HG03565 (cell line): ENCODE data around the gene FAM170B.

Experiments used
- ATAC-seq: cut with Tn5 transposase; IDR thresholded peaks from one replicate; pipeline ENCODE4 v1.9.1; 2021; ENCODE audit warnings: mild to moderate bottlenecking, moderate library complexity; ENCODE audit not compliant: unreplicated experiment

FAM170B gene

DNA sequence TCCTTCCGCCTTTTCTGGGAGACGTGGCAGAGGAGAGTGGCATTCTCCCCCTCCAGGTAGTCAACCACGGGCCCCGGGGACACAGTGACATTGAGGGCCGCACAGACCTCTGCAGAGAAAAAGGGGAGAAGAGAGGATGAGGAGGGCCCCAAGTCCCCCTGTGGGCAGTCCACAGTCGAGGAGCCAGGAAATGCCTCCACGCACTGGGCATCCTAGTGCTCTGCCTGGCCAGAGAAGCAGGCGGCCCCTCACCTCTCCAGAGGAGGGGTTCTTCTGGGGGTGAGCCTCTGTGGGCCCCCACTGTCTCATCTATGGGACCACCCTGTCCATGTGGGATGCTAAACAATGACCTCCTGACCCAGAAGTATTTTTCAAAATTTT is 25.9 kb downstream of the FAM170B start:
- no peak for ATAC-seq

DNA sequence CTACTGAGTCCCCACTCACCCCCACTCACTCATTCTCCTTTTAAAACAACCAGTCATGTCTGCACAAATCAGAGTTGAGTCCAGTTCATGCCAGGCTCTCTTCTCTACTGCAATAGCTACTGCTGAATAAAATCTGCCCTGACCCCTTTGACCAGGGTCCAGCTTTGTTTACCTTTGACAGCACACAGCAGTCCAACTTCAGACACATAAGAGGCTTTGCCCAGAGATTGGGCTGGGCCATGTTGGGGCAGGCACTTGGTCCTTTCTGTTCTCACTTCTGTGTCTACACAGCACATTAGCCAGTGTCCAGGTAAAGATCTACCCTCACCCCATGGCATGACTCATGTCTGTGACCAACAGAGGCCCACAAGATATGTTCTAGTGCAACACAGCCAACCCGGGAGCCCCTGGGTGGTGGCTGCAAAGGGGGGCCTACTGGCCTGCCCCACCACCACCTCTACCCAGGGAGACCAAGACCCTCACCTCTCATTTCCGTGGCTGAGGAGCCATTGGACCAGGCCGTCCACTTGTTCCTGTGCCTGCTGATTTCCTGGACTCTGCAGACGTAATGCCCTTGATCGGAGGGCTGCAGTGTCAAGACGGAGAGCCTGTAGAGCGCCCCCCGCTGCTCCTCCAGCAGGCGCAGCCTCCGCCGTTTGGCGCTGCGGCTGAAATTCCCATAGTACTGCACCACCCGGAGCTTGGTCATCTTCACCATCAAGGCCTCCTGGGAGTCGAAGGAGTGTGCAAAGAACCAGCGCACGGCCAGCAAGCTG is 26.5 kb downstream of the FAM170B start:
- no peak for ATAC-seq

DNA sequence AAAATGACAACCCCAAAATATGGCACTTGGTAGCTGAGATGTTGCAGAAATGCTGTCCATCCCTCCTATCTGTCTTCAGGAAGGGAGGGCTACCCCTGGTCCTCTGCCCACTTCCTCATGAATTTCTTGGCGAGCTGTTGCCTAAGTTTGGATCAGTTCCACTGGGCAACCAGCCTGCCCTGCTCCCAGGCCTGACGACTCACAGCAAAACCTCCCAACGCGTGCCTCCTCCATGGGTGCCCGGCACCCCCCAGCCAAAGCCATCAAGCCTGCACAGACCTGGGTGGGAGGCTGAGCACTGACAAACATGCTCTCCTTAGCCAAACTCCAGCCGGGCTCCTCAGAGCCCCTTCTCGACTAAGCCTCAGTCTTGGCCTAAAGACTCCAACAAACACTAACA is 27.4 kb downstream of the FAM170B start:
- ATAC-seq = no peak

DNA sequence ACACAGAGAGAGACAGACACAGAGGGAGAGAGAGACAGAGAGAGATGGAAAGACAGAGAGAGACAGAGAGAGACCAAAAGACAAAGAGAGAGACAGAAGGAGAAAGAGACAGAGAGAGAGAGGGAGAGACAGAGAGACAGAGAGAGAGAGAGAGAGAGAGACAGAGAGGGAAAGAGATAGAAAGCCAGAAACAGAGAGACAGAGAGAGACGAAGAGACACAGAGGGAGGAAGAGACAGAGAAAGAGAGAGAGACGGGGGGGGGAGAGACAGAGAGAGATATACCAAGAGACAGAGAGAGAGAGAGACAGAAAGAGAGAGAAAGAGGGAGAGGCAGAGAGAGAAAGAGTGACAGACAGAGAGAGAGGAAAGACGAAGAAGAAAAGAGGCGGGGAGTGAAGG is 28.7 kb downstream of the FAM170B start:
- no peak for ATAC-seq

DNA sequence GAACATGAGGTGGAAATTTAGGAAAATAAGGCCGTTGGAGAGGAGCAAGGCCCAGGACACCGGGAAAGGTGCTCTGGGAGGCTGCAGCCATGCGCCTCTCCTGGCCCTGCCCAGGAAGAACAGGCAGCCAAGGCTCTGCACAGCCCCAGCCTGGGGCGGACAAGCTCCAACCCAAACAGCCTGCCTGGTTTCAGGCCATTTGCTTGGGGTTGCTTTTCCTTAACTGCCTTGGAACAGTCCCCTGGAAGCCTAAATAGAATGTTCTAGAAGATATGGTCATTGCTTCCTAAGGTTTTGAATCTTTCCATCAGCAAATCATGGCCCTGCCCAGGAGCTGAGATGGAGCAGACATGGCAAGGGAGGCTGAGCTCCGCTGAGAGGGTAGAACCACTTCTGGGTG is 29.5 kb downstream of the FAM170B start:
- no peak for ATAC-seq

DNA sequence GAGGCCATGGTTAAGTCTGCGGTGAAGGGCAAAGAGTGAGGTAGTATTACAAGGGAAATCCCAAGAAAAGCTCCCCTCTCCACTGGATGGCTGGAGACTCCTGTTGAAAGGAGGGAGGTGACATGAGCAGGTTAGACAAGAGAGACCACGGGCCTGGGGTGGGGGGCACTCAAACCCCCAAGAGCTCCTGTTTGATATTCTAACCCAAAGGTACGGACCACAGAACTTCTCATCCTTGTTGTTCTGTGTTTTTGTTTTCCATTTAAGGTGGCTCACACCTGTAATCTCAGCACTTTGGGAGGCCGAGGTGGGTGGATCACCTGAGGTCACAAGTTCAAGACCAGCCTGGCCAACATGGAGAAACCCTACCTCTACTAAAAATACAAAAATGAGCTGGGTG is 30.1 kb downstream of the FAM170B start:
- no peak for ATAC-seq

DNA sequence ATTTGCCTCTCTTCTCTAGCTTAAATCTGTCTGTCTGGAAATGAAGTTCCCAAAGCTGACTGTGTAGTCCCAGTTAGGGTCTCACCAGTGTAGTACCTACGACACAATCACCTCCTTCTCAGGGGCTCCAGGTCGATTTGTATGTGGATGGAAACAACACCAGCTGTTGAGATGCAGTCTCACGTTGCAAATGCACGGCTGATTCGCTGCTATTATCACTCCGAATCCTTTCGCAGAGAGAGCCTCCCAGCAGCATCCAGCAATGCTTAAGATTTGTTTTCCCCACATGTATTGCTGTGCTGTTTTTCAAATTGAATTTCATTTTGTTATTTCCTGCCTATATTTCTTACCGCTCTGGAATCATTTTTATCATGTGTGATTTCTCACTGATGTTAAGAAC is 34.8 kb downstream of the FAM170B start:
- no peak for ATAC-seq

DNA sequence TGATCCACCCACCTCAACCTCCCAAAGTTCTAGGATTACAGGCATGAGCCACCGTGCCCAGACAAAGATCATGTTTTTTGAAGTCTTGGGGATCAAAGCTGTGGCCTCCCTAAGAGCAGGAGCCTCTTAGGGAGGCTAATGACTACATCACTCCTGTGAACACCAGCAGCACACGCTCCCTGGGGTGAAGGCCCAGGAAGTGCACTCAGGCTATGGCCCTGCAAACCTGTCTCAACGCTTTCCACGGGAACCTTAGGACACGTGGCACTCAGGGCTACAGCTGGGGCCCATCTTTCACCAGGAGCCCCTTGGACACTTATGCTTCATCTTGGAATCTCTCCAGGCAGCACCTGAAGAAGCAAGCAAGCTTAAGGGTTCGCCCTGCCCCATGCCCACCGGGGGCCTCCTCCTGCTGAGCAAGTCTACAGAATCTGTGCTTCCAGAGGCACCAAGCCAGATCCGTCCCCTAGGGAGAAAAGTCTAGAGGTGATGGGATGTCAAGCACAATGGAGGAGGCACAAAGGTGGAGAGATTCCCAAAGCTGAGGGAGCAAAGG is 36.9 kb downstream of the FAM170B start:
- no peak for ATAC-seq

DNA sequence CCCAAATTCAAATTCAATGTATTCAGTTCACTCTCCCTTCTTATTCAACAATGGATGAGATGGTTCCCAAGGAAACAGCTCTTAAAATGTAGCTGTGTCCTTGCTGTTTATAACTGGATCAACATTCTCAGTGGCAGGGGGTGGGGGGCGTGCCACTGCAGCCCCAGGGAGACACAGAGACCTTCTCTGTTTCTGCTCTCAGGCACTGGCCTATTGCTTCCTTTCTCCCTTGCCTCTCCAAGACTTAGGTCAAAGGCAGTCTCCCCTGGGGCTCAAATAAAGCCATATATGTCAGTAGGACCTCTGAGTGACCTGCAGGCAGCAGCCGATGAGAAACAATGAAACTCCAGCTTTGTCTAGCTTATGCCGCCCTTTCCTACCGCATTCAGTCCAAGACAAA is 39.2 kb downstream of the FAM170B start:
- ATAC-seq = no peak

DNA sequence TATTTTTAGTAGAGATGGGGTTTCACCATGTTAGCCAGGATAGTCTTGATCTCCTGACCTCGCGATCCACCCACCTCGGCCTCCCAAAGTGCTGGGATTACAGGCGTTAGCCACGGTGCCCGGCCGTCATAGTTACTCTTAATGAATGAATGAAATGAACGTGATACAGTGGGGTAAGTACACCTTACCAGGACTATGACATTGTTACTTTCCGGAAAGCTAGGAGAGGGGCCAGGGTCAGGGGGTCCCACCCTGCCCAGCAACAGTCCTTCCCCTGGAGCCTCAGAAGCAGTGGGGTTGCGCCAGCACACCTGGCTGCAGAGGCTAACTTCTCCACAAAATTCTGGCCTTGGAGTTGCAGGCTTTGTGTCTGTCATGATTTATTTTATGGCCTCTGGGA is 39.9 kb downstream of the FAM170B start:
- ATAC-seq = no peak

DNA sequence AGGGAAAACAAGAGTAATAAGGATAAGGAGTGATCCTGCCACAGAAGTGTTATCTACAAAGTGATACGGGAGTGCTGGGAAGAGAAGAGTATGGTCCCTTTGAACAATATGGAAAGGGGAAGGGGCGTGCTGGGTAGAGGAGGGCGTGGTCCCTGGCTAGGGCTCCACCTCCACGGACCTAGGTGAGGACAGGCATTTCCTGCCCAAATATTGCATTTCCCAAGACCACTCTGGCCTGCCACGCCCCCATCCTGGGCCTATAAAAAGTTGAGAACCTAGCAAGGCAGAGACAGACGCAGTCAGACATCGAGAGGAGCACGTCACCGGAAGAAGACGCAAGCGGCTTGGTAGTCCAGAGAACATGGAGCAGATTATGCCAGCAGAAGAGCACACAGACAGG is 41.3 kb downstream of the FAM170B start:
- no peak for ATAC-seq

DNA sequence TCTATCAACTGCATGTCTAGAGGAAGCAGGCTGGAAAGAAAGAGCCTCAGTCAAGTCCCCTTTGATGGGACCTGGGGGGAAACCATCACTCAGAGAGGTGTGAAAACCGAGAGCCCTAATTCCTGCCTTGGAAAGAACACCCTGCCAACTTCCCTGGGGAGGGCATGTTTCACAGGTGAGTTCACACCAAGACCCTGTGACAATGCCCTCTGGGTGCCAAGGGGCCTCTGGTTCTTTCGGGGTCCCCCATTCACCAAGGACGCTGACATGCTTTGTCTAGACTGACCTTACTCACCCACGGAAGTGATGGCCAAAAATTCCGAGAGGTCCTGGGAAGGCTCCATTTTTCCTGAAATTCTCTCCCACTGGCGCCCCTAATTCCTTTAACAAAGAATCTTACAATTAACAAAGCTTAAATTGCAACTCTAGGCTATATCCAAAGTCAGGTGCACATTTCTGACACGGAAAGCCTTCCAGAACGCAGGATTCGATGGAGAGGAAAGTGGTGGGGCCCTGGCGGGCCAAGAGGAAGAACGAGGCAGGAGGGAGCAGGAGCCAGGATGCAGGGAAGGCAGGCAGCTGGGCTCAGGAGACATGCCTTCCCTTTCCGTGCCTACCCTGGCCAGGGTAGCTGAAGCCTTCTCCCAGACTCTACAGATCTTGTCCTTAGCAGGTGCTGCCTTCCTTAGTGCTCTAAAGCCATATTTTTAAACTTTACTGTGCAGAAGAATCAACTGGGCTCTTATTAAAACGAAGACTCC is 42.2 kb downstream of the FAM170B start:
- no peak for ATAC-seq

DNA sequence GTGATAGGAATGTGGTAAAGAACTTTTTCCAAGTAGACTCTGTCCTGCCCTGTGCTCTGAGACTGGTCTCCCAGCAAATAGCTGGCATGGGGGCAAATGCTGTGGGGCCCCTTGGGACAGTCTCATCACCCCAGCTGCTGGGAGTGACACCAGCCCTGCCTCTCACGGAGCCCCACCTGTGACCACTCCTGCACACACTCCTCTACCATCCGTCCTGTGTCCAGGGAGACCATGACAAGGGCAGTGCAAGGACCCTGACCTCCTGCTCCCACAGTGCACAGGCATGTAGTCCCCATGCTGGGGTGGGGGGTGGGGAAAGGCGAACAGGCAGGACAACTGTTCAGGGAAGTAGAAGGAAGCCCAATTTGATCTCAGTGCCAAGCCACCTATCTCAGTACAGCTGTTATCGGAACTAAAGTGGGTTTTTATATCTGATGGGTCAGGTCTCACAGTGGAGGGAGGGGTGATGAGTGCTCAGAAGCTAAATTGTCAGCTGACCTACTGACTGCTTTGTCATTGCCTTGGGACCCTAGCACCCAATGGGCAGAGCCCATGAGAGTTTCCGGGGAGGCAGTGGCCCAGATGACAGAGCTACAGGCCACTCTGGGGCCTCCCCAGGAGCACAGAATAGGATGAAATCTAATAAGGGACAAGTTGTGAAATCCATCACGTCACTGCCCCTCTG is 43.0 kb downstream of the FAM170B start:
- ATAC-seq = no peak

DNA sequence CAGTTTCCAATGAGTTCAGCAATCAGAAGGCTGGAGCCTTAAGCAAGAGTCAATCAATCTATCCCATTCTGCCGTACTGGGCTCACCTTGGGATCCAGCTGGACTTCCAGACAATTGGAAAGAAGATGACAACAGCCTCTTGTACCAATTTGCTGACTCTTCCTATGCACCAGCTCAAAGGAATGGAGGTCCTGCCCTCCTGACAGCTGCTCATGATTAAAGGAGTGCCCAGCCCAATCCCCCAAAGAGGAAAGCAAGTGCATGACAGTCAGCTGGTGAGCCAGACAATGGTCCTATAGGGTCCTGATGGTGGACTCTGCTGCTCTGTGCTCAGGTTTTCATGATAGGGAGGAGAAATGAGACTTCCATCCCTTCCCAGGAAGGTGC is 43.6 kb downstream of the FAM170B start:
- no peak for ATAC-seq

DNA sequence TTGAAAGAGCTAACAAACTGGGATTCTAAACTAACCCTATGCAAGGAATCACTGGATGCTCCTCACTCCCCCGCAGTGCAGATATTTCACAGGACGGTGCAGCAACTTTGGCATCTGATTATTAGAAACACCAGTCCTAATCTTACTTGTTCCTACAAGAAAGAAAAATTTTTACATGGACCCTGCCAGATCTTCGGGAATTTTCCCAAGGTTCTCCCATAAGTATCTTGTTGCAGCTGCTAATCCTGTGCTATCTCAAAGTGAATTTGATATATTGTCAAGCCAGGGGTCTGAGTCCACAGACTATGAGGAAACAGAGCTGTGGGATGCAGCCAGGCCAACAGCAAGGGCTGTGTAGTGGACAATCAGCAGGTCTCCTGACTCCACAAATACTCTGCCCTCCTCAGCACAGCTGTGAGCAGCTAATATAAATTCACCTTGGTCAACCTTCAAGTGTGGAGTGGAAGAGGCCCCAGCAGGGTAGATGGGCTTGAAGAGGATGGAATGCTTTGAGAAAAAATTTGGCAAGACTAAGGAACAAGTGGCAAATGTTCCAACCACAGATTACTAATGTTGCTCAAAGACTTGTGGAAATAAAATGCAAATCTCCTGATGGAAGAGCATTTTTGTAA is 44.1 kb downstream of the FAM170B start:
- ATAC-seq = no peak

DNA sequence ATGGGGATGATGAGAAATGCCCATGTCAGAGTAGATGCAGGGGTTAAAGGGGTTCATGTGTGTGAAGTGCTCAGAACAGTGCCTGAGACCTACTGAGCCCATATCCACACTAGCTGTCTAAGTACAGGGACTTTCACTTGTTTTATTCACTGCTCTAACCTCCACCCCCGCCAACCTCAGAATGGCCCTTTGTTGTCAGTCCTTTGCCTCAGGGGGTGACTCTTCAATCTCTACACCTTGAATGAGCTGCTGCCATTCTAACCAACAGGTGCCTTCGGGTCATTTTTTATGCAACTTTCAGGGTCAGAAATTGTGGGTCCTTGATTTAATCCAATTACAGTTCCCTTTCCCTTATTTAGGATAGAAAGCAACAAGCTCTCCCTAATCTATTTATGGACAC is 44.7 kb downstream of the FAM170B start:
- no peak for ATAC-seq

DNA sequence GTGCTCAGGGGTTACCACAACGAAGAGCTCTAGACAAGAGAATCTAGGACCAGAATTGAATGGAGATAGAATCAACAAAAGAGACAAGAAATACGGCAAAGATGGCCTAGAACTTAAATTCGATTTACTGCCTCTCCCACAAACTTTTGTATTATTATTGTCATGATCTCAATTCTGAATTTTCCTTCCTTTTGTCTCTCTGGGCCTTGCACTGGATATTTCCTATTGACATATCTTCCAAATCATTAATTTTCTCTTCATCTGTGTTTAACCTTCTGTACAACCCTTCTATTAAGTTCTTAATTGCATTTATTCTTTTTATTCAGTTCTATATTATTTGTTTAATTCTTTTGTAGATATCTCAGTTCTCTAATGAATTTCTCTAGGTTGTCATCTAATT is 46.9 kb downstream of the FAM170B start:
- no peak for ATAC-seq

DNA sequence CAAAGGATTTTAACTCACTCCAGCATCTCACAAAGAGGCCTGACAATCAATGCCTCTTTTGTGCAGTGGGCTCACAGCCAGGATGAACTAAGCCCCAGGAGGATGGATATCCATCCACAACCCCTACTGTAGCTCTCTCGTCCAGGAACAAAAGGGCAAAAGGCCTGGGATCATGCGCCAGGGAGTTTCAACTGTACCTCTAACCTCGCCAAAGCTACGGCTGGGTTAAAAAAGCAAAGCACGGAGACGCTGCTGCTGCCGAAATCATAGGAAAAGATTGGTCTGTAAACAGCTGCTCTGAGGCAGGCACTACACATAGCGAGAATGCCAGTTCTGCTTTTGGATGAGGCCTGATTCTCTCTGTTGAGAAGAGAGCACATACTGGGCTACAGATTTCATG is 50.6 kb downstream of the FAM170B start:
- no peak for ATAC-seq

DNA sequence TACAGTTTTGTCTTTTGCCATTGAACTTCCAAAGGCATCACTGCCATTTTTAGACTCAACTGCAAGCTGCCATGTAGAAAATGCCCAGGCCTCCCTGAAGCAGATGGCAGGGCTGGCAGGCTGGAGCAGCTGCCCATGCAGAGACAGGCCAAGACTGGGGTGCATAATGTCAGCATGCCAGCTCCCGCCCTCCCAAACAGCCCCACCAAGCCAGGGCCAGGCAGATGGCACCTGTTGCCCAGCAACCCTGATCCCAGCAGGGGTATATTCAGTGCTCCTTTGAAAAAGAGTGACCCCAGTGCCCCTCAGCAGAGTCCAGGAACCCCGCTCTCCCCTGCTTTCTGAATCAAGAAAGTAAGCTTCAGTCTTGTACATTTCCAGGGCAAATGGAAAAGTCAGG is 51.1 kb downstream of the FAM170B start:
- no peak for ATAC-seq

DNA sequence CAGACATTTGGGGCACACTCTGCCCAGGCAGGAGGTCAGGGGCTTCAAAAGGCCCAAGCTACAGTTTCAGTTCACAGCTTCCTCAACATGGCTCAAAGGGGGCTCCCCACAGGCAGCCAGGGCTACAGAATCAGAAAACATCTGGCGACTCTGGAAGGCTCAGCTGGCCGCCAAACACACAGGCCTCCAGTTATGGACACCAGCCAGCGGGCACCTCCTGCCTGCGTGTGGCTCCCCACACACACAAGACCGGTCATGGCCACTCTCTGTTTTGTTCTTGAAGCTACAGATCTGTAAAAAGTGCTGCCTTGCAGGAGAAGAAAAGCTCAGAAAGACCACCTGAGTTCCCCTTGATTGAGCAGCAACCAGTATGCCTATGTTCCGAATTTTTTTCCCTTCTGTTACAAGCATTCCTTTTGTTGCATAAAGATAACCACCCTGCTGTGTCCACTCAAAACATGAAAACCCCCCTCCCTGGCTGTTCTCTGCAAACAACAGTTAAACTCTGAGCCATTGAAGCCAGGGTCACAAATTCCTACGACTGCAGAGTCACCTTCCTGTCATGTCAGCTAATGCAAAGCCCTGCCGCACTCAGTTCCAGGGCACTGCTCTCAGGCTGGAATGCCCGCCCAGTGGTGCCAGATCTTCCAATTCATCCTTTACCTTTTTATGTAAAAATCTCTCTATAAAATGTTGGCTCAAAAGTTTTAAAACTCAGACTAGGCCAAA is 52.1 kb downstream of the FAM170B start:
- ATAC-seq = no peak
